HepG2 (cell line): ENCODE data around the gene IQGAP2. TPM values are rescaled to one million over a fixed set of nuclear protein-coding genes. Genes with fewer than 3 reads are reported as not detected.

Experiments used
- ATAC-seq: fragments of 200-7000 bp; cut with Tn5 transposase; 3 replicates; pipeline ENCODE4 v1.9.1; 2020; ENCODE audit warnings: mild to moderate bottlenecking, moderate library complexity
- BruUV-seq: library from RNA; stranded (reverse); fragments of 400-500 nt; replicated peaks from 2 replicates; lab custom pipeline; 2021; lab: Mats Ljungman, UMichigan
- CTCF ChIA-PET: fragments of 300-600 bp; formaldehyde crosslinking; extraction: SDS; loops from one replicate; lab custom pipeline; 2021; ENCODE audit warnings: low total read pairs, inconsistent platforms, low intra/inter-chr PET ratio; lab: Yijun Ruan, JAX
- POLR2A ChIA-PET: fragments of 350-600 bp; sonication (Branson Sonifier 250); formaldehyde crosslinking; loops from one replicate; lab custom pipeline; 2020; ENCODE audit warnings: antibody characterized with exemption, inconsistent platforms; lab: Yijun Ruan, JAX
- DNase-seq: peaks from one replicate; pipeline ENCODE4 v3.0.0-alpha.2; 2015; ENCODE audit warnings: low spot score
- FAIRE-seq: peaks from 3 replicates; lab custom pipeline; 2011; peaks lifted over from hg19 to GRCh38; lab: Jason Lieb, UNC
- H2AFZ ChIP-seq: one replicate; pipeline ENCODE4 v1.6.1; 2011; ENCODE audit warnings: low read length, inconsistent platforms
- H3K27ac ChIP-seq: fragments of 300-600 bp; 3 replicates; pipeline ENCODE4 v1.8.0; 2011; ENCODE audit warnings: mixed run types, mild to moderate bottlenecking, mixed read lengths, low read length, inconsistent platforms; ENCODE audit not compliant: insufficient read depth; ENCODE audit errors: extremely low read length
- H3K27me3 ChIP-seq, 2 experiments: fragments of 200-600 bp in 1 of 2; 2 replicates in 1 of 2; 3 replicates in 1 of 2; pipeline versions ENCODE4 v1.6.0 to v1.8.0; 2011; ENCODE audit warnings: low read length in 2 of 2, mild to moderate bottlenecking in 2 of 2, moderate library complexity in 2 of 2, inconsistent platforms in 1 of 2; ENCODE audit not compliant: insufficient read depth in 2 of 2, control insufficient read depth in 1 of 2
- H3K36me3 ChIP-seq, 2 experiments: fragments of 200-600 bp in 1 of 2; replicated peaks in 1 of 2; 2 replicates in 1 of 2; 3 replicates in 1 of 2; pipeline versions ENCODE4 v1.5.1 to v1.8.0; 2011; ENCODE audit warnings: low read length in 2 of 2, inconsistent platforms in 1 of 2; ENCODE audit not compliant: insufficient read depth in 2 of 2, control insufficient read depth in 1 of 2
- H3K4me1 ChIP-seq: 2 replicates; pipeline ENCODE4 v1.5.1; 2012; ENCODE audit warnings: low read length, inconsistent platforms; ENCODE audit not compliant: insufficient read depth
- H3K4me2 ChIP-seq: 2 replicates; pipeline ENCODE4 v1.6.0; 2011; ENCODE audit warnings: low read depth, low read length, inconsistent platforms
- H3K4me3 ChIP-seq, 3 experiments: fragments of 200-600 bp in 1 of 3; sonication (generic), shearing (Covaris generic) in 1 of 3; replicated peaks in 1 of 3; 2 replicates each; pipeline ENCODE4 v1.5.1; 2011 to 2016; ENCODE audit warnings: low read length in 3 of 3, inconsistent platforms in 2 of 3, low read depth in 2 of 3, mild to moderate bottlenecking in 2 of 3, control low read depth in 1 of 3, mixed read lengths in 1 of 3; ENCODE audit not compliant: insufficient read depth in 1 of 3
- H3K79me2 ChIP-seq: one replicate; pipeline ENCODE4 v1.6.1; 2011; ENCODE audit warnings: low read length, inconsistent platforms; ENCODE audit not compliant: insufficient read depth
- H3K9ac ChIP-seq: 2 replicates; pipeline ENCODE4 v1.6.0; 2011; ENCODE audit warnings: mild to moderate bottlenecking, low read depth, low read length, inconsistent platforms; ENCODE audit not compliant: insufficient read depth
- H3K9me3 ChIP-seq: 2 replicates; pipeline ENCODE4 v1.5.1; 2012; ENCODE audit warnings: mild to moderate bottlenecking, low read length
- H4K20me1 ChIP-seq: 2 replicates; pipeline ENCODE4 v1.6.0; 2011; ENCODE audit warnings: inconsistent platforms, mild to moderate bottlenecking, low read length, moderate library complexity; ENCODE audit not compliant: insufficient read depth
- ARNT2 ChIP-seq: sonication (generic); formaldehyde crosslinking; IDR thresholded peaks from 2 replicates; pipeline ENCODE4 v1.8.0; 2022; ENCODE audit warnings: mild to moderate bottlenecking, low read depth, missing genetic modification reagents, moderate library complexity
- BRCA1 ChIP-seq: sonication (generic); formaldehyde crosslinking; IDR thresholded peaks from 2 replicates; pipeline ENCODE4 v1.4.0; 2020; ENCODE audit warnings: missing genetic modification reagents
- CBX2 ChIP-seq, 2 experiments: fragments of 200-600 bp in 1 of 2; sonication (generic); formaldehyde crosslinking in 1 of 2; IDR thresholded peaks; 2 replicates each; pipeline versions ENCODE4 v1.7.0 to v1.8.1; 2018 to 2022; ENCODE audit warnings: low read depth in 2 of 2, low read length in 1 of 2, mild to moderate bottlenecking in 1 of 2, missing genetic modification reagents in 1 of 2
- GMEB2 ChIP-seq: IDR thresholded peaks from 2 replicates; pipeline ENCODE4 v1.6.1; 2016; ENCODE audit warnings: missing biosample characterization, missing genetic modification reagents, low read depth
- GZF1 ChIP-seq: sonication (generic); formaldehyde crosslinking; IDR thresholded peaks from 2 replicates; pipeline ENCODE4 v1.5.1; 2020; ENCODE audit warnings: mild to moderate bottlenecking, missing genetic modification reagents
- HCFC1 ChIP-seq: fragments of 150-350 bp; IDR thresholded peaks from 2 replicates; pipeline ENCODE4 v1.6.1; 2014; ENCODE audit warnings: low read depth, low read length
- KDM2A ChIP-seq: sonication (generic); formaldehyde crosslinking; IDR thresholded peaks from 2 replicates; pipeline ENCODE4 v1.4.0; 2020; ENCODE audit warnings: low read depth, missing genetic modification reagents, borderline replicate concordance
- KLF12 ChIP-seq: sonication (generic); formaldehyde crosslinking; IDR thresholded peaks from 2 replicates; pipeline ENCODE4 v1.4.0; 2020; ENCODE audit warnings: missing genetic modification reagents, borderline replicate concordance
- MBNL3 ChIP-seq: fragments of 250-450 bp; sonication (Bioruptor Pico); conservative IDR thresholded peaks from 2 replicates; pipeline ENCODE4 v1.8.0; 2022; ENCODE audit warnings: mild to moderate bottlenecking, inconsistent platforms
- NFRKB ChIP-seq: fragments of 450-650 bp; IDR thresholded peaks from 2 replicates; pipeline ENCODE4 v1.6.1; 2017
- NR2C2 ChIP-seq: sonication (generic); formaldehyde crosslinking; IDR thresholded peaks from 2 replicates; pipeline ENCODE4 v1.4.0; 2020; ENCODE audit warnings: missing genetic modification reagents, mild to moderate bottlenecking, moderate library complexity, borderline replicate concordance
- RFX3 ChIP-seq: IDR thresholded peaks from 2 replicates; pipeline ENCODE4 v1.6.1; 2016; ENCODE audit warnings: missing biosample characterization, missing genetic modification reagents
- SCMH1 ChIP-seq: sonication (generic); formaldehyde crosslinking; IDR thresholded peaks from 2 replicates; pipeline ENCODE4 v1.9.0; 2021; ENCODE audit warnings: missing genetic modification reagents, mild to moderate bottlenecking, borderline replicate concordance
- U2AF1 ChIP-seq: fragments of 200-400 bp; formaldehyde crosslinking; optimal IDR thresholded peaks from 2 replicates; pipeline ENCODE3; 2017; ENCODE audit warnings: mild to moderate bottlenecking, low read depth, low read length
- ZFP1 ChIP-seq: IDR thresholded peaks from 2 replicates; pipeline ENCODE4 v1.6.1; 2016
- ZNF337 ChIP-seq: sonication (generic); formaldehyde crosslinking; IDR thresholded peaks from 2 replicates; pipeline ENCODE4 v1.5.1; 2020; ENCODE audit warnings: missing genetic modification reagents, low read depth, mild to moderate bottlenecking, borderline replicate concordance
- ZNF776 ChIP-seq: sonication (generic); formaldehyde crosslinking; IDR thresholded peaks from 2 replicates; pipeline ENCODE4 v1.4.0; 2020; ENCODE audit warnings: mild to moderate bottlenecking, missing genetic modification reagents
- ZNF839 ChIP-seq: sonication (generic); formaldehyde crosslinking; IDR thresholded peaks from 2 replicates; pipeline ENCODE4 v1.4.0; 2020; ENCODE audit warnings: missing genetic modification reagents, mild to moderate bottlenecking, borderline replicate concordance
- WGBS: methylation state at CpG from one replicate; pipeline ENCODE4 v1.1.6; 2017; ENCODE audit warnings: low lambda C conversion rate; 5-methylcytosine and 5-hydroxymethylcytosine counted together
- in situ Hi-C: cut with HindIII; loops from 2 replicates; pipeline ENCODE4 v1.10.0; 2017; ENCODE audit warnings: low pct_unique_long_range_greater_than_20kb; ENCODE audit not compliant: extremely low pct_ligation_motif_present
- intact Hi-C: fragments of 100-400 bp; cut with micrococcal nuclease; formaldehyde crosslinking; loops from one replicate; pipeline ENCODE4 v1.10.0; 2022; ENCODE audit not compliant: unreplicated experiment
- polyA plus RNA-seq, 8 experiments: library from polyadenylated mRNA; depleted of rRNA in 3 of 8; stranded (reverse) in 7 of 8; unstranded in 1 of 8; fragments of >200 nt; fragmentation: Illumina TruSeq in 4 of 8; extraction: Trizol in 4 of 8; gene quantifications; 2 replicates each; pipeline versions ENCODE4 v1.2.1 to v1.2.3, GENCODE V29; 2011 to 2016; ENCODE audit warnings: low read depth in 4 of 8, missing spikeins in 1 of 8, mixed read lengths in 1 of 8; ENCODE audit not compliant: insufficient read depth in 1 of 8
- total RNA-seq, 5 experiments: library from RNA; depleted of rRNA; stranded (reverse); fragments of >200 nt; fragmentation: Illumina TruSeq; extraction: Trizol; gene quantifications; 2 replicates each; pipeline ENCODE4 v1.2.3, GENCODE V29; 2016; ENCODE audit warnings: low read depth in 1 of 5

IQGAP2 gene
- total and polyA plus RNA-seq, 2 of the 13 experiments (the other 11 are each of a cell fraction or from before 2014, with no cell fraction given) = 35.2 to 83.3 TPM

- in situ Hi-C loops = no loop called here
- 95% methylated on average over 5 of the region's 5 CpGs for WGBS
These were observed 326.5 kb downstream of the IQGAP2 start for GRCh38 chr5:76729373-76730290.

GRCh38 chr5:76732405-76733048 is 329.4 kb downstream of the IQGAP2 start:
- Histone ChIP-seq H3K4me3 (no peak overlapping the region), H3K9ac (no peak overlapping the region), H3K4me1 (no peaks in the 10 kb centered on the region), H3K36me3 (0 out of 5 replicates have a peak, but pooled peaks cover 0 to 4% of the 10 kb centered on the region in 2 experiments), H3K27ac (no peak overlapping the region), H3K4me2 (no peak overlapping the region), H3K27me3 (no peaks in the 10 kb centered on the region), H4K20me1 (no peaks in the 10 kb centered on the region), H3K9me3 (no peaks in the 10 kb centered on the region), H2AFZ (no peak overlapping the region), H3K79me2 (no peaks in the 10 kb centered on the region)
- no peak for FAIRE-seq
- intact Hi-C loops (no loop called here), in situ Hi-C loops (no loop called here)
- ATAC-seq = no peak
- DNase-seq = no peak
- BruUV-seq = no TSS peak
- ChIA-PET CTCF (no interaction called here), POLR2A (no interaction called here)
- WGBS = 92% methylated on average over 15 of the region's 15 CpGs
- TF ChIP-seq ZNF776 (CRISPR knock-in tag) = no peak
- no peak for TF ChIP-seq GZF1 (CRISPR knock-in tag)
- no peak for TF ChIP-seq ZNF337
- no peak for TF ChIP-seq KLF12 (CRISPR knock-in tag)
- no peak for TF ChIP-seq BRCA1
- no peak for TF ChIP-seq CBX2 (IDR thresholded peaks at IDR 0.05; ENCODE audit: low read depth, low read length)
- no peak for TF ChIP-seq CBX2 (CRISPR knock-in tag; IDR thresholded peaks at IDR 0.05; ENCODE audit: low read depth)
- TF ChIP-seq NR2C2 (CRISPR knock-in tag) = no peak
- no peak for TF ChIP-seq RFX3 (CRISPR knock-in tag)
- no peak for TF ChIP-seq GMEB2
- no peak for TF ChIP-seq ZFP1 (CRISPR knock-in tag)
- no peak for TF ChIP-seq KDM2A
- TF ChIP-seq ARNT2 = no peak
- TF ChIP-seq NFRKB = no peak
- TF ChIP-seq SCMH1 = no peak
- no peak for TF ChIP-seq ZNF839 (CRISPR knock-in tag)
- no peak for TF ChIP-seq U2AF1

More at GRCh38 chr5:76729373-76730290, 326.5 kb downstream of the IQGAP2 start:
- no TSS peak for BruUV-seq
- ChIA-PET CTCF (no interaction called here), POLR2A (no interaction called here)
- H3K4me1 ChIP-seq = peaks cover 12% of the 10 kb centered on the region
- H3K9ac ChIP-seq = no peak overlapping the region
- no peaks in the 10 kb centered on the region for H3K27me3 ChIP-seq
- FAIRE-seq = no peak
- no peaks in the 10 kb centered on the region for H3K9me3 ChIP-seq
- H2AFZ ChIP-seq = no peak overlapping the region
- no peak overlapping the region for H3K4me3 ChIP-seq
- no peaks in the 10 kb centered on the region for H3K79me2 ChIP-seq
- no peak overlapping the region for H3K4me2 ChIP-seq
- intact Hi-C loops = no loop called here
- no peak for DNase-seq
- H3K36me3 ChIP-seq = 0 out of 5 replicates have a peak, but pooled peaks cover 0 to 4% of the 10 kb centered on the region in 2 experiments
- no peak for ATAC-seq
- TF ChIP-seq MBNL3 (CRISPR knock-in tag) = no peak
- TF ChIP-seq HCFC1 = no peak
- H3K27ac ChIP-seq = no peak overlapping the region
- no peaks in the 10 kb centered on the region for H4K20me1 ChIP-seq
